IMR-90 (cell line): Measurements from ENCODE around the gene SLC38A8. TPM values are rescaled to one million over a fixed set of nuclear protein-coding genes. Genes with fewer than 3 reads are reported as not detected.

Experiments used
- ATAC-seq: fragments of 200-7000 bp; cut with Tn5 transposase; 2 replicates; pipeline ENCODE4 v1.9.1; 2020; ENCODE audit warnings: low read depth, mild to moderate bottlenecking, moderate library complexity
- BruUV-seq: library from RNA; stranded (reverse); fragments of 400-500 nt; replicated peaks from 2 replicates; lab custom pipeline; 2021; lab: Mats Ljungman, UMichigan
- CTCF ChIA-PET: fragments of 300-600 bp; formaldehyde crosslinking; extraction: SDS; loops from one replicate; lab custom pipeline; 2021; ENCODE audit warnings: antibody characterized with exemption; lab: Yijun Ruan, JAX
- POLR2A ChIA-PET: fragments of 300-600 bp; sonication (Branson Sonifier 250); formaldehyde crosslinking; loops from one replicate; lab custom pipeline; 2022; ENCODE audit warnings: antibody characterized with exemption; ENCODE audit not compliant: unreplicated experiment; lab: Charles Lee
- DNase-seq: peaks from one replicate; pipeline ENCODE4 v3.0.0; 2013
- H2AFZ ChIP-seq: replicated peaks from 2 replicates; pipeline ENCODE3; 2013; ENCODE audit warnings: low read length, mild to moderate bottlenecking; ENCODE audit not compliant: poor library complexity
- H2AK5ac ChIP-seq: 2 replicates; pipeline ENCODE4 v1.6.1; 2013; ENCODE audit warnings: low read depth, low read length, inconsistent platforms
- H2AK9ac ChIP-seq: replicated peaks from 2 replicates; pipeline ENCODE3; 2013; ENCODE audit warnings: mild to moderate bottlenecking, low read depth, low read length, moderate library complexity; ENCODE audit not compliant: poor library complexity
- H2BK120ac ChIP-seq: 2 replicates; pipeline ENCODE4 v1.6.1; 2013; ENCODE audit warnings: low read depth, low read length, inconsistent platforms
- H2BK15ac ChIP-seq: 3 replicates; pipeline ENCODE4 v1.6.1; 2013; ENCODE audit warnings: low read depth, low read length, inconsistent platforms
- H2BK20ac ChIP-seq: 2 replicates; pipeline ENCODE4 v1.6.1; 2013; ENCODE audit warnings: low read depth, mild to moderate bottlenecking, inconsistent platforms, low read length, moderate library complexity
- H2BK5ac ChIP-seq: 2 replicates; pipeline ENCODE4 v1.6.1; 2013; ENCODE audit warnings: mild to moderate bottlenecking, low read depth, low read length, inconsistent platforms; ENCODE audit not compliant: poor library complexity, severe bottlenecking
- H3K14ac ChIP-seq: replicated peaks from 2 replicates; pipeline ENCODE4 v1.6.1; 2013; ENCODE audit warnings: low read depth, low read length, inconsistent platforms
- H3K18ac ChIP-seq: 2 replicates; pipeline ENCODE4 v1.6.1; 2013; ENCODE audit warnings: low read depth, low read length, control low read depth
- H3K23ac ChIP-seq: 2 replicates; pipeline ENCODE4 v1.6.1; 2013; ENCODE audit warnings: low read depth, low read length, inconsistent platforms
- H3K27ac ChIP-seq: 2 replicates; pipeline ENCODE4 v1.5.1; 2013; ENCODE audit warnings: mild to moderate bottlenecking, control low read depth, low read length; ENCODE audit not compliant: insufficient read depth
- H3K27me3 ChIP-seq: 2 replicates; pipeline ENCODE4 v1.6.1; 2013; ENCODE audit warnings: low read length; ENCODE audit not compliant: control insufficient read depth, insufficient read depth
- H3K36me3 ChIP-seq: 2 replicates; pipeline ENCODE4 v1.6.1; 2013; ENCODE audit warnings: low read length, mixed read lengths; ENCODE audit not compliant: control insufficient read depth, insufficient read depth
- H3K4ac ChIP-seq: 2 replicates; pipeline ENCODE4 v1.6.1; 2013; ENCODE audit warnings: low read depth, low read length, inconsistent platforms
- H3K4me1 ChIP-seq: 2 replicates; pipeline ENCODE4 v1.6.1; 2013; ENCODE audit warnings: low read length, mixed read lengths; ENCODE audit not compliant: control insufficient read depth, insufficient read depth
- H3K4me2 ChIP-seq: 2 replicates; pipeline ENCODE4 v1.6.1; 2013; ENCODE audit warnings: low read depth, mild to moderate bottlenecking, control low read depth, low read length, moderate library complexity
- H3K4me3 ChIP-seq: 2 replicates; pipeline ENCODE4 v1.5.1; 2013; ENCODE audit warnings: low read depth, mild to moderate bottlenecking, control low read depth, low read length, moderate library complexity; ENCODE audit not compliant: insufficient read depth
- H3K56ac ChIP-seq: 2 replicates; pipeline ENCODE4 v1.6.1; 2013; ENCODE audit warnings: low read length, inconsistent platforms; ENCODE audit not compliant: insufficient read depth; ENCODE audit errors: extremely low read depth
- H3K79me1 ChIP-seq, 2 experiments: 2 replicates each; pipeline ENCODE4 v1.6.1; 2013; ENCODE audit warnings: low read length in 2 of 2, inconsistent platforms in 1 of 2, low read depth in 1 of 2
- H3K9ac ChIP-seq: 2 replicates; pipeline ENCODE4 v1.6.1; 2013; ENCODE audit warnings: low read depth, low read length, control low read depth
- H3K9me1 ChIP-seq: 2 replicates; pipeline ENCODE4 v1.6.1; 2013; ENCODE audit warnings: low read length, inconsistent platforms; ENCODE audit not compliant: insufficient read depth
- H3K9me3 ChIP-seq: 2 replicates; pipeline ENCODE4 v1.6.1; 2013; ENCODE audit warnings: low read length; ENCODE audit not compliant: control insufficient read depth, insufficient read depth
- H4K20me1 ChIP-seq: 2 replicates; pipeline ENCODE4 v1.6.1; 2013; ENCODE audit warnings: low read length, inconsistent platforms; ENCODE audit not compliant: insufficient read depth
- H4K5ac ChIP-seq: 2 replicates; pipeline ENCODE4 v1.6.1; 2013; ENCODE audit warnings: mild to moderate bottlenecking, low read depth, low read length, control low read depth
- H4K8ac ChIP-seq, 2 experiments: 2 replicates each; pipeline ENCODE4 v1.6.1; 2013; ENCODE audit warnings: low read depth in 2 of 2, low read length in 2 of 2, control low read depth in 1 of 2, inconsistent platforms in 1 of 2
- H4K91ac ChIP-seq: 2 replicates; pipeline ENCODE4 v1.6.1; 2013; ENCODE audit warnings: low read depth, low read length, inconsistent platforms; ENCODE audit not compliant: insufficient read depth
- BHLHE40 ChIP-seq: fragments of 150-350 bp; IDR thresholded peaks from 2 replicates; pipeline ENCODE4 v1.6.1; 2016; ENCODE audit warnings: mild to moderate bottlenecking, low read depth, low read length
- CHD1 ChIP-seq: IDR thresholded peaks from 2 replicates; pipeline ENCODE4 v1.6.1; 2012; ENCODE audit warnings: low read depth, low read length, improper control_type of control experiment
- CTCF ChIP-seq: conservative IDR thresholded peaks from 2 replicates; pipeline ENCODE4 v1.5.1; 2012; ENCODE audit warnings: mild to moderate bottlenecking, low read depth, low read length, improper control_type of control experiment
- ELK1 ChIP-seq: fragments of 150-350 bp; IDR thresholded peaks from 2 replicates; pipeline ENCODE4 v1.6.1; 2016; ENCODE audit warnings: low read depth, mild to moderate bottlenecking, low read length, moderate library complexity, borderline replicate concordance
- FOS ChIP-seq: fragments of 150-350 bp; IDR thresholded peaks from 2 replicates; pipeline ENCODE4 v1.6.1; 2016; ENCODE audit warnings: low read depth, low read length
- MAFK ChIP-seq: IDR thresholded peaks from 2 replicates; pipeline ENCODE4 v1.6.1; 2012; ENCODE audit warnings: low read depth, low read length, improper control_type of control experiment
- NFE2L2 ChIP-seq: fragments of 150-350 bp; IDR thresholded peaks from 2 replicates; pipeline ENCODE4 v1.6.1; 2016; ENCODE audit warnings: low read depth, mild to moderate bottlenecking, low read length
- POLR2A ChIP-seq: IDR thresholded peaks from 2 replicates; pipeline ENCODE4 v1.6.1; 2012; ENCODE audit warnings: mild to moderate bottlenecking, low read depth, low read length
- RAD21 ChIP-seq: IDR thresholded peaks from 2 replicates; pipeline ENCODE4 v1.6.1; 2012; ENCODE audit warnings: low read length, improper control_type of control experiment
- RCOR1 ChIP-seq: IDR thresholded peaks from 2 replicates; pipeline ENCODE4 v1.6.1; 2012; ENCODE audit warnings: mild to moderate bottlenecking, low read length, improper control_type of control experiment; ENCODE audit not compliant: insufficient replicate concordance
- USF2 ChIP-seq: fragments of 150-350 bp; IDR thresholded peaks from 2 replicates; pipeline ENCODE4 v1.6.1; 2017; ENCODE audit warnings: mild to moderate bottlenecking, antibody characterized with exemption, low read length, low read depth
- WGBS, 2 experiments: methylation state at CpG; one replicate each; pipeline versions ENCODE4 v1.1.5 to v1.1.7; 2013; ENCODE audit warnings: missing lambda C conversion rate in 2 of 2; ENCODE audit not compliant: insufficient read length in 1 of 2; ENCODE audit errors: extremely low coverage in 2 of 2; 5-methylcytosine and 5-hydroxymethylcytosine counted together
- dilution Hi-C: fragments of 300-500 bp; cut with HindIII; formaldehyde crosslinking; loops from one replicate; pipeline ENCODE4 v1.14.3; 2018; ENCODE audit warnings: low sequenced_read_pairs; ENCODE audit not compliant: unreplicated experiment
- in situ Hi-C: fragments of 300-500 bp; cut with MboI; formaldehyde crosslinking; loops from 3 replicates; pipeline ENCODE4 v1.14.3; 2019; ENCODE audit warnings: low sequenced_read_pairs, inconsistent platforms, mixed read lengths
- intact Hi-C: fragments of 100-400 bp; cut with micrococcal nuclease; formaldehyde crosslinking; loops from 2 replicates; pipeline ENCODE4 v1.10.0; 2022
- polyA plus RNA-seq, 3 experiments: library from polyadenylated mRNA; depleted of rRNA; stranded (reverse); fragments of >200 nt; gene quantifications; 2 replicates each; pipeline ENCODE4 v1.2.3, GENCODE V29; 2012; ENCODE audit warnings: low replicate concordance in 1 of 3
- total RNA-seq: library from RNA; depleted of rRNA; stranded (reverse); fragments of >200 nt; gene quantifications from 2 replicates; pipeline ENCODE4 v1.2.3, GENCODE V29; 2012

SLC38A8 gene
- total and polyA plus RNA-seq, 2 of the 4 experiments (the other 2 are of a cell fraction): not detected

- no peak overlapping the region for H3K4ac ChIP-seq
- intact Hi-C loops: no loop called here
- no peak overlapping the region for H3K4me2 ChIP-seq
- dilution Hi-C loops: no loop called here
- TF ChIP-seq FOS (no peak), RCOR1 (no peak), BHLHE40 (no peak), CHD1 (no peak), POLR2A (no peak), ELK1 (no peak), RAD21 (no peak), MAFK (no peak), CTCF (no peak), USF2 (no peak), NFE2L2 (no peak)
- no peak overlapping the region for H2AK9ac ChIP-seq
- BruUV-seq: no TSS peak
- CTCF ChIA-PET: interaction anchor here (0.6 kb wide), 1 partner anchor 151 kb away, joined by 4 read pairs; no protein-coding TSS in a partner anchor
- H3K36me3 ChIP-seq: no peaks in the 10 kb centered on the region
- no peaks in the 10 kb centered on the region for H3K9me1 ChIP-seq
- in situ Hi-C loops: no loop called here
- H2BK120ac ChIP-seq: no peak overlapping the region
- DNase-seq: no peak
- H2AK5ac ChIP-seq: no peak overlapping the region
- H4K20me1 ChIP-seq: no peaks in the 10 kb centered on the region; the same call in 1 of the 2 replicates
- H4K8ac ChIP-seq: no peak overlapping the region
- no peak overlapping the region for H2BK15ac ChIP-seq
- no CpG with 5 or more reads among the region's 6 CpGs for WGBS, 2 experiments
- H3K27me3 ChIP-seq: peaks cover 29% of the 10 kb centered on the region
- H2BK20ac ChIP-seq: no peak overlapping the region
- H4K5ac ChIP-seq: no peak overlapping the region
- no peak overlapping the region for H3K9ac ChIP-seq
- H3K4me1 ChIP-seq: no peaks in the 10 kb centered on the region
- H2BK5ac ChIP-seq: no peak overlapping the region
- no peak overlapping the region for H3K56ac ChIP-seq
- POLR2A ChIA-PET: no interaction called here
- no peak overlapping the region for H4K91ac ChIP-seq
- H3K27ac ChIP-seq: no peak overlapping the region
- H3K23ac ChIP-seq: no peak overlapping the region
- no peak overlapping the region for H2AFZ ChIP-seq
- H3K18ac ChIP-seq: no peak overlapping the region
- no peak overlapping the region for H3K4me3 ChIP-seq
- ATAC-seq: no peak
- H3K14ac ChIP-seq: no peak overlapping the region
- H3K9me3 ChIP-seq: peaks cover 14% of the 10 kb centered on the region
- H3K79me1 ChIP-seq: no peaks in the 10 kb centered on the region
Measured at GRCh38 chr16:83977056-83977815, 65.4 kb downstream of the SLC38A8 start.
